HG03558 (cell line): ENCODE measurements around the gene NAGS.
"Not testable (repeated sequence)": the region's sequence is repeated elsewhere in the genome, so short reads cannot be mapped to it uniquely, and the experiment has no call there.

ENCODE experiments used
- ATAC-seq: cut with Tn5 transposase; IDR thresholded peaks from one replicate; pipeline ENCODE4 v1.9.1; 2021; ENCODE audit warnings: moderate number of reproducible peaks; ENCODE audit not compliant: unreplicated experiment; ENCODE audit errors: extremely low read depth

The NAGS gene

DNA sequence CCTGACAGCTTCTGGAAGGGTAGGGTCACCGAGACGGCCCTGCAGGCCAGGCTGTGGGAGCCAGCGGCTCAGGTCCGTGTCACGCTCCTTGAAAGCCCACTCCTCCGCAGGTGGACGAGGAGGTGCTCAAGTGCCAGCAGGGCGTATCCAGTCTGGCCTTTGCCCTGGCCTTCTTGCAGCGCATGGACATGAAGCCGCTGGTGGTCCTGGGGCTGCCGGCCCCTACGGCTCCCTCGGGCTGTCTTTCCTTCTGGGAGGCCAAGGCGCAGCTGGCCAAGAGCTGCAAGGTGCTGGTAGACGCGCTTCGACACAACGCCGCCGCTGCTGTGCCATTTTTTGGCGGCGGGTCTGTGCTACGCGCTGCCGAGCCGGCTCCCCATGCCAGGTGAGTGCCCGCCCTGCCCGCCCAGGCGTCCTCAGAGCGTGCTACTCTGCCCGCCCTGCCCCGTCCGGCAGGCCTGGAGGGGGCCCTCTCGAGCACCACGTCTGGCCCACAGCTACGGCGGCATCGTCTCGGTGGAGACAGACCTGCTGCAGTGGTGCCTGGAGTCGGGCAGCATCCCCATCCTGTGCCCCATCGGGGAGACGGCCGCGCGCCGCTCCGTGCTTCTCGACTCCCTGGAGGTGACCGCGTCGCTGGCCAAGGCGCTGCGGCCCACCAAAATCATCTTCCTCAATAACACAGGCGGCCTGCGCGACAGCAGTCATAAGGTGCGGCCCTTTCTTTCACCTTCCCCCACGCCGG is 1.3 kb downstream of the NAGS start:
- ATAC-seq: no peak

DNA sequence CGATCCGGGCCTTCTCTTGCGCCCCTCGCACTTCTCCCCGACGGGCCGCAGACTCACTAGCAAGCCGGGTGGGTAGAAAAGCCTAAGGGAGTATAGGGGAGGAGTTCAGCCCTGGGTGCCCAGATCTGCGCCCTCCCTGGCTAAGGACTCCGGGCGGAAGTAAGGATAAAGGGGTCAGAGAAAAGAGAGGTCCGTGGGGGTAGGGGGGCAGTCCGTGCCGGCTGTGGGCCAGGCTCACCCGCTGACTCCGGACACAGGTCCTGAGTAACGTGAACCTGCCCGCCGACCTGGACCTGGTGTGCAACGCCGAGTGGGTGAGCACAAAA is 1.8 kb downstream of the NAGS start:
- no peak for ATAC-seq

DNA sequence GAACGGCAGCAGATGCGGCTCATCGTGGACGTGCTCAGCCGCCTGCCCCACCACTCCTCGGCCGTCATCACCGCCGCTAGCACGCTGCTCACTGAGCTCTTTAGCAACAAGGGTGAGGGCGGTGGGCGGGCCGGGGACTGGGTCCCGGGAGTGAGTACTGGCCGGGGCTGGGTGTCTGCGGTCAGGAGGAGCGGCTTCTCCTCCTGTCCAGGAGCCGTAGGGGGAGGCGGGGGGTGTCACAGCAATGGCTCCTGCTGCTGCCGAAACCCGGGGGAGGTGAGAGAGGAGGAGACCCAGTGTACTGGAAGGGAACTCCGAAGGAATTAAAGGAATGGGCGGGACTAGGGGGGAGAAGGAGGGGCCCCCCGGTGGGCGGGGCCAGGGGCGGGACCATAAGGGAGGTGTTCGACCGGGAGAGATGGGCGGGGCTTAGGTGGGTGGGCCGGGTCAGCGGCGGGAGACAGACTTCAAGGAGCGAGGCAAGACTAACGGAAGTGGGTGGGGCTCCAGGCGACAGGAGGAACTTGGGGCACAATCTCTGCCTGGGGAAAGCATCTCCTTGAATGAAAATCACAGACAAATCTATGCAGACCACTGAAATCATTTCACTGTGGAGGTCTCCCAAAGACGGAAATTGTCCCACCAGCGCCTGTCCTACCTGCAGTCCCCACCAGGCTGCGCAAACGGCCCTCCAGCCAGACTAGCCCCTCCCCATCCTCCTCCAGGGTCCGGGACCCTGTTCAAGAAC is 2.4 kb downstream of the NAGS start:
- ATAC-seq: no peak

- ATAC-seq: no peak
Observed at GRCh38 chr17:44007346-44008204, 3.2 kb downstream of the NAGS start.

GRCh38 chr17:44008205-44008909 is 3.9 kb downstream of the NAGS start:
- ATAC-seq: no peak

DNA sequence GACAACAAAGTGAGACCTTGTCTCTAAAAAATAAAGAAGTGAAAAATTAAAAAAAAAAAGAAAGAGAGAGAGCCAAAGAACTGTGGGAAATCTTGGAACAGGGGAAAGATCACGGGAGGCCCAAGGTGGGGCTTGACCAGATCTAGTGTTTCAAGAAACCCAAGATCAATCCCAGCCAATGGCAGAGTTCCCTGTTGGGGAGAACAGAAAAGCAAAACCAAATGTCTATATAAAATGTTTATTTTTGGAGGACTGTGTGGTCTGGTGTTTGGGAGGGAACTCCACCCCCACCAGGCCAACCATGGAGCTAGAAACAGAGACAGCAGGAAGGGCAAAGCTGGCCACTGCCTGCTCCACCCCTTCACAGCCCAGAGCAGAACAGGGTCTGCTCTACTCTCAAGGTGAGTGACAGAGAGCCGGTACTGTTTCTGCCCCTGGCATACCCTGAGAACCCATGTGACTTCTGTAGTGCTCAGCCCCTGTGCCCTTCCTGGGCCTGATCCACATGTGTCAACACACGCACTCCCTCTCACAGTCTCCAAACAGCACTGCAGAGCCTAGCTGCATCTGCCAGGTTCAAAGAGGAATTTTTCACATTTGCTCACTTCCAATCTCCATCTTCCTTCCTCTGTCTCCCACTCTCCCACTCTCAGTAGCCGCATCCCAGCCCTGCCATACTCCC is 6.7 kb downstream of the NAGS start:
- no peak for ATAC-seq

DNA sequence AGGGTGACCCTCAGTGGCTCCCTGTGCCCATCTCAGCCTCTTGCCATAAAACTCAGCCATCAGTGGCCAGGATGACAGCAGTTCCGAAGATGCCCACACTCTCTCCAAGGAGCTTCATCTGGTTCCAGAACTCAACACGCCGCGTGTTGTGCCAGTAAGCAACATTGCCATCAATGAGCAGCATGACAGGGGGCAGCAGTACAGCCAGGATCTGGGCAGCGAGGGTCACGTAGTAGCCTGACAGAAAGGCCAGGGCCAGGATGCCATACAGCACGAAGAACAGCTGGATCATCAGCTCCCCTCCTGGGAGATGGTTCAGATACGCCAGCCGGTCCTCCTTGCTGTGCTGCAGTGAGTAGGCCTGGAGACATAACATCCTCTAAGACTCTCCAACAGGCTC is 7.5 kb downstream of the NAGS start:
- ATAC-seq: no peak

- no peak for ATAC-seq
Observed at GRCh38 chr17:44012391-44012790, 8.0 kb downstream of the NAGS start.

- ATAC-seq: no peak
Observed at GRCh38 chr17:44012874-44013273, 8.5 kb downstream of the NAGS start.

GRCh38 chr17:44014133-44014436 is 9.7 kb downstream of the NAGS start:
- no peak for ATAC-seq

DNA sequence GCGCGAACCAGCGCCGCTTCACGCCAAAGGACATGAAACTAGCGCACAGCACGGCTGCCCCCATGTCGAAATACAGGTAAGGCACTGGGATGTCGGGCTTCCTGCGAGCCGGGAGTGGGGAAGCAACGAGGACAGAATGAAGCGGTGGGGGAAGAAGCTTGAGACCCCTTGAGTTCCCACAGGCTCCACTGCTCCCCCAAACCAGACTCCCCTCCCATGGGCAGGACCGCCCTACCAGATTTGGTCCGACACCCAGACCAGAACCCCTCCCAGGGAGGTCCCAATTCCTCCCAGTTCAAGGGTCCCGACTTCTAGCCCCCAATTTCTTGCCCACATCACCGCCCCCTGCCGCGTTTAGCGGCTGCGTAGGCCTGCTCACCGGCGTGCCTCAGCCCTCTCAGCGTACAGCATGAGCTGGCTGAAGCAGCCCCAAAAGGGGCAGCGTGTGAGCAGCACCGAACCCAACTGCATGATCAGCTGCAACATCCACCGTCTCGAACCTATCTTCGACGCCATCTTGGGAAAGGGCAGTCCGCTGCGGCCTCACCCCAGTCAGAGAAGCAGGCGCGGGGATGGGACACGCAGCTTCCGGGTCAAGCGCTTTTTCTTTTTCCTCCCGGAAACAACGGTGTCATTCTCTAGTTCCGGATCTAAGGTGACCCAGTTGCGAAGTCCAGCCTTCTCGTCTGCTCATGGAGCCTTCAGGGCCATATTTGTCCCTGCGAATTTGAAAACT is 10.2 kb downstream of the NAGS start, which contains the start of gene TMEM101:
Gene TMEM101, minus strand, starts transcription at position 527 of the 736 bp plus-strand sequence. Its CDS starts 11 bp downstream, at position 516.
- ATAC-seq: no peak

DNA sequence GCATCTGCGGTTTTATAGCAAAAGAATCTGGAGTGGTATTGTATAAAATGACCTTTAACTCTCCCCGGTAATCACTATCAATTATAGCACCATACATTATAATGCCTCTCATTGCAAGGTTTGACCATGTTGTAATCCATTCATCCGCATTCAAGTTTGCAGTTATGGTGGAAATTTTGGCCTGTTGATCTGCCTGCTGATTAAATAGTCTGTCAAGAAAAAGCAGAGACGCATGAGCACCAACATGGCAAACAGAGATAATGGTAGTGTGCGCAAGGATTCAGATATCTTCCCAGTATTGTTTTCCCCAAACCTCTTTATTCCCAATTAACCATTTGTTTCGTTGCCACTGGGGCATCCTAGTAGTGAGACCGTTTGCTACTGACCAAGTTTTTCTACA is 16.8 kb downstream of the NAGS start:
- not testable (repeated sequence) for ATAC-seq

DNA sequence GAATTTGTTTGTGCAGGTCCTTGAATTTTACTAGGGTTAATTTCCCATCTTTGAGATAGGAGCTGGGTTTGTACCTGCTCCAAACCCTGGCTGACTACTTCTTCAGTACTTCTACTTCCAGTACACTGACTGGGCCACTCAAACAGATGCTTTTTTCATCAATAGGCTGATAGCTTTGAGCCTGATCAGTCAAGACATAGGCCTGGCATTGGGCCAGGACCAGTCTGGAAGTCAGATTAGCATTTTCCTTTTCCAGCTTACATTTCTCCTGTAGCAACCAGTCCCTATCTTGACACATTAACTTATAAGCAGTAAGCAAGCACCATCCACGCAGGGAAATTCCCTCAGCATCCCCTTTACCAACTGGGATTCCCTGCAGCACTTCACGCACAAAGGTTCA is 17.8 kb downstream of the NAGS start:
- ATAC-seq: no peak

DNA sequence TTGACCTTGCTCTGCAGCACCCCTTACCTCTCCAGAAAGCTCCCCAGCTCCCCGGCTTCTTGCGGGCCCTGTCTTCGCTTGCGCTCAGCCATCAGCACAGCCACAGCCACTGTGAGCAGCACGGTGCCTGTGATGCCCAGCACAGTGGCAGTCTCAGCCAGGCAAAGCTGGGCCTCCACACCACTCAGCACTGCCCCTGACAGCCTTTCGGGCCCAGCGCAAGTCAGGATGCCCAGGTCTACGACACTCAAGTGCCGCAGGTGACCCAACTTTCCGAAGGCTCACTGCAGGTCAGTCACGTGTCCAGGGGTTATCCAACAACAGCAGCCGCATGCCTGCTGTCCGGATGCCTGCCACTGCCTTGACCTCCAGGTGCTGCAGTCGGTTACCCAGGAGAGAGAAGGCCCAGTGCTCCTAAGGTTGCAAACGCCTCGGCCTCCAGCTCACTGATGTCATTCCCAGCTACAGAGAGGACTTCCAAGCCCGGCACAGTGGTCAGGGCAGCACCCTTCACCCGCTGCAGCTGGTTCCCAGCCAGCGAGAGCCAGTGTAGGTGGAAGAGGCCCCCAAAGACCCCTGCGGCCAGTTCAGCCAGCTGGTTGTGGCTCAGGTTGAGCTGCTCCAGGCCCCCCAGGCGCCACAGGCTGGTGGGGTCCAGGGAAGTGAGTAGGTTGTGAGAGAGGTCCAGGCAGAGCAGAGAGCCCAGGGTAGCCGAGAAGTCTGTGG is 19.3 kb downstream of the NAGS start:
- no peak for ATAC-seq

DNA sequence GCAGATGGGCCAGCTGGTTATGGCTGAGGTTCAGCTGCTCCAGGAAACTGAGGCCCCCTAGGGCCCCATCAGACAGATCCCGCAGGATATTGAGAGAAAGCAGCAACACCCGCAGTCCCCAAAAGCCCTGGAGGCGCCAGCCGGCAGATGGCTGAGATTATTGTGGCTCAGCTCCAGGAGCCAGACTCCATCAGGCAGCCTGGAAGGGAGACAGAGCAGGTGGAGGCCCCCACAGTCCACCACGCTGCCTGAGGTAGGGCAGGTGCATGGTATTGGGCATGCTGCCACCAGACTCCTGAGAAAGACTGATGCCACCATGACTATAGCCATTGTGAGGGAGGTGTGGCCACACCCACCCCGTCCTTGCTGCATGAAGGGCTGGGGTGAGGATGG is 19.8 kb downstream of the NAGS start:
- no peak for ATAC-seq

GRCh38 chr17:44024853-44025252 is 20.4 kb downstream of the NAGS start:
- no peak for ATAC-seq

- ATAC-seq: no peak
Observed at GRCh38 chr17:44029736-44030135, 25.3 kb downstream of the NAGS start.

DNA sequence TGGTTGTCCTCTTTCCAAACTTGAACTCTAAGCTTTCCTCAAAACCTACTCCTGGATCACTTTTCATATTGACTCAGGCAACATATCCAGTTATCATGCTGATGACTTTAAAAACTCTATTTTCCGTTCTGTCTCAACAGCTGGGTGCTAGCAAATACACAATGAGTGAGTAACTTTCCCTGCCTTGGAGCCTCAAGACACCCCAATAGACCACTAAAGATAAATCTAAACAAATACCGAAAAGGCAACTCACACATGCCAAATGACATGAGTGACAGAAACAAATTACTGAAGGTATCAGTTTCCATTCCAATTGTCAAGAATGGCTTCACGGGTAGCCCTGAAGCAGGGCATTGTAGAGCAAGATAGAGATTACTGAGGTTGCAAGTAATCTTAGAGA is 26.1 kb downstream of the NAGS start:
- no peak for ATAC-seq
